Stimulated activated CD4-positive, alpha-beta T cell treated with anti-CD3 and anti-CD28 coated beads, Interleukin-2, amount 100 ng/mL, for 48 hours (primary cell): ENCODE measurements around the gene CSNK2A3.
"Not testable (repeated sequence)": the region's sequence is repeated elsewhere in the genome, so short reads cannot be mapped to it uniquely, and the experiment has no call there.

ENCODE experiments used
- DNase-seq, 2 donors: peaks; one replicate each; pipeline ENCODE4 v3.0.0-alpha.2; 2020

CSNK2A3 gene

GRCh38 chr11:11352878-11353277 is at the start of gene CSNK2A3:
CSNK2A3 (minus strand) TSS chr11:11353250; CDS start chr11:11353119, 131 bp downstream.
- DNase-seq: not testable (repeated sequence)

GRCh38 chr11:11401960-11402535 is 49.0 kb upstream of the CSNK2A3 start:
- no peak for DNase-seq

- no peak for DNase-seq
Measured at GRCh38 chr11:11400635-11401232, 47.7 kb upstream of the CSNK2A3 start.

GRCh38 chr11:11400121-11400520 is 47.1 kb upstream of the CSNK2A3 start:
- no peak for DNase-seq

- no peak for DNase-seq
Measured at GRCh38 chr11:11397781-11398180, 44.7 kb upstream of the CSNK2A3 start.

GRCh38 chr11:11397036-11397415 is 44.0 kb upstream of the CSNK2A3 start:
- no peak for DNase-seq

- DNase-seq: no peak
Measured at GRCh38 chr11:11396301-11397035, 43.4 kb upstream of the CSNK2A3 start.

- no peak for DNase-seq
Measured at GRCh38 chr11:11395126-11395525, 42.1 kb upstream of the CSNK2A3 start.

- DNase-seq: no peak
Measured at GRCh38 chr11:11394241-11394640, 41.2 kb upstream of the CSNK2A3 start.

- no peak for DNase-seq
Measured at GRCh38 chr11:11391796-11392463, 38.9 kb upstream of the CSNK2A3 start.

- DNase-seq: no peak
Measured at GRCh38 chr11:11391169-11391568, 38.1 kb upstream of the CSNK2A3 start.

GRCh38 chr11:11390068-11390771 is 37.2 kb upstream of the CSNK2A3 start:
- DNase-seq: no peak

- DNase-seq: no peak
Measured at GRCh38 chr11:11389238-11389637, 36.2 kb upstream of the CSNK2A3 start.

GRCh38 chr11:11387622-11388305 is 34.7 kb upstream of the CSNK2A3 start:
- DNase-seq: no peak

GRCh38 chr11:11387207-11387606 is 34.2 kb upstream of the CSNK2A3 start:
- no peak for DNase-seq

- DNase-seq: no peak
Measured at GRCh38 chr11:11384829-11385228, 31.8 kb upstream of the CSNK2A3 start.

- no peak for DNase-seq
Measured at GRCh38 chr11:11383995-11384394, 30.9 kb upstream of the CSNK2A3 start.

- no peak for DNase-seq
Measured at GRCh38 chr11:11382858-11383532, 29.9 kb upstream of the CSNK2A3 start.

GRCh38 chr11:11381471-11382105 is 28.5 kb upstream of the CSNK2A3 start:
- DNase-seq: no peak

GRCh38 chr11:11380883-11381282 is 27.8 kb upstream of the CSNK2A3 start:
- no peak for DNase-seq

GRCh38 chr11:11380340-11380739 is 27.3 kb upstream of the CSNK2A3 start:
- DNase-seq: no peak
